Subcutaneous abdominal adipose tissue (tissue), 5 donors: ENCODE measurements around the gene IFI30.

Source experiments
- H3K27ac ChIP-seq: one replicate; pipeline ENCODE4 v1.7.0; 2013; ENCODE audit warnings: low read depth, mild to moderate bottlenecking, inconsistent platforms, low read length, moderate library complexity
- H3K27me3 ChIP-seq, 5 donors: one replicate each; pipeline ENCODE4 v1.7.0; 2013; ENCODE audit warnings: low read length in 5 of 5, inconsistent platforms in 1 of 5; ENCODE audit not compliant: control insufficient read depth in 5 of 5, insufficient read depth in 4 of 5
- H3K36me3 ChIP-seq, 5 donors: one replicate each; pipeline ENCODE4 v1.7.0; 2013; ENCODE audit warnings: low read length in 5 of 5; ENCODE audit not compliant: control insufficient read depth in 5 of 5, insufficient read depth in 5 of 5
- H3K4me1 ChIP-seq, 5 donors: one replicate each; pipeline ENCODE4 v1.7.0; 2013; ENCODE audit warnings: low read length in 5 of 5, mild to moderate bottlenecking in 3 of 5, moderate library complexity in 1 of 5; ENCODE audit not compliant: control insufficient read depth in 5 of 5, insufficient read depth in 5 of 5
- H3K4me3 ChIP-seq, 5 donors: one replicate each; pipeline ENCODE4 v1.7.0; 2013; ENCODE audit warnings: low read length in 5 of 5, low read depth in 1 of 5
- H3K9ac ChIP-seq, 5 donors: one replicate each; pipeline ENCODE4 v1.7.0; 2013; ENCODE audit warnings: low read length in 5 of 5, mild to moderate bottlenecking in 4 of 5, moderate library complexity in 3 of 5
- H3K9me3 ChIP-seq, 5 donors: one replicate each; pipeline ENCODE4 v1.7.0; 2013; ENCODE audit warnings: low read length in 5 of 5; ENCODE audit not compliant: control insufficient read depth in 5 of 5
- donor health status: healthy.
- donor health status: healthy.
- donor health status: healthy.
- donor health status: healthy.
- donor health status: healthy.

The IFI30 gene

DNA sequence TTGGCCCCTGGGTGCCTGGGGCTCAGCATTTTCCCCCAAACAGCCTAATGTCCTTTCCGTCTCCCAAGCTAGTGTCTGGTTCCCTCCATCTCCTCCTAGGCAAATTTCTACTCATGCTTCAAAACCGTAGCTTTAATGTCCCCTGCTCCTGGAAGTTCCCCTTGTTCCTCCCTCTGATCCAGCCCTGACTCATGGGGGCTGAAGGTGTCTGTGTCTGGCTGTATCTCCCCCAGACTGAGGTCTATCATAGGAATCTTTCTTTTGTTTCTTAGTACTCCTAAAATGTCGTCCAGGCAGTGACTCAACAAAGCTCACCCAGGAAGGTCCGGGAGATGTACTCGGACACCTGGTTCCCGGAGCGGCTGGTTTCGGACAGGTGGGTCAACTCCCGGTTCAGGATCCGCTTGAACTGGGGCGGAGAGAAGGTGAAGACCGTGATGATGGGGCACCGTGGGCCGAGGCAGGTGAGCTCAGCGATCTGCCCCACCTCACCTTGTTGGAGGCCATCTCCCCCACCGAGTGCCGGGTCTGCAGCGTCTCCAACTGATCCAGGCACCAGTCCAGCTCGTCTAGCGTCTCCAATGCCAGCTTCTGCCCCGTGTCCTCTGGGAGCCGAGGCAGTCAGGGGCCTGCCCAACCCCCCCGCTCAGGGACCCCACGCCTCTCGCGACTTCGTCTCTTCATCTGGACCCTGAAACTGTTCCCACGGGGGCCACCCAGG lies 46.5 kb downstream of the IFI30 start:
- no peaks in the 10 kb centered on the region for H3K9me3 ChIP-seq
- H3K27me3 ChIP-seq = peaks cover 2 to 23% (median 15%) of the 10 kb centered on the region in 5 donors
- H3K4me1 ChIP-seq = peaks cover 0 to 14% (median 12%) of the 10 kb centered on the region in 5 donors

DNA sequence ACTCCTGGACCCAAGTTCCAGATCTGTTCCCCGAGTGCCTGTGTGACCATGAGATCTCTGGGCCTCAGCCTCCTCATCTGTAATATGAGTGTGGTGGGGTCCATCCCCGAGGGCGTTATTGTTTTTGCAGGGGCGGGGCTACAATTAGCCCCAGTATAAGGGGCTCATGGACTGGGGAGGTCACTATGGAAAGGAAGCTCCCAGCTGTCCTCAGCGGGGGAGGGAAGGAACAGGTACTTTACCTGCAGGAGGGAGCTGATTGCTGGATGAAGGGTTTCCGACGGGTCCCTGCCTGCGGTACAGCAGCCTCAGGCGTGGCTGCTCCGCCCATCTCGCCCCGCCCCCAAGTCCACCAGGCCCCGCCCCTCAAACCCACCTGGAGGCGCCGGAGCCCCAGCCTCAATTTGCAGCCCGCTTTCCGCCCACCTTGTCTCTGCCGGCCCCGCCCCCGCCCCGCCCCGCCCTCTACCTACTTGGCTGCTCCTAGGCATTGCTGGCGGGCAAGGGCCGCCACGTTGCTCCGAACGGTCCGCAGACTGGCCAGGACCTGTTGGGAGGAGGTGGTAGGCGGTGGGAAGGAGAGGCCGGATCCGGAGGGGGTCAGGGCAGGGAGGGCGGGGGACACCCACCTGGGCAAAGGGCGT lies 47.1 kb downstream of the IFI30 start:
- Histone ChIP-seq H3K4me1 (peaks cover 0 to 21% (median 18%) of the 10 kb centered on the region in 5 donors), H3K27me3 (peaks cover 9 to 30% (median 22%) of the 10 kb centered on the region in 5 donors), H3K9me3 (no peaks in the 10 kb centered on the region)

More for the DNA sequence above, 46.5 kb downstream of the IFI30 start:
- Histone ChIP-seq H3K9ac (no peak overlapping the region), H3K4me3 (no peak overlapping the region), H3K27ac (no peak overlapping the region), H3K36me3 (no peaks in the 10 kb centered on the region)

DNA sequence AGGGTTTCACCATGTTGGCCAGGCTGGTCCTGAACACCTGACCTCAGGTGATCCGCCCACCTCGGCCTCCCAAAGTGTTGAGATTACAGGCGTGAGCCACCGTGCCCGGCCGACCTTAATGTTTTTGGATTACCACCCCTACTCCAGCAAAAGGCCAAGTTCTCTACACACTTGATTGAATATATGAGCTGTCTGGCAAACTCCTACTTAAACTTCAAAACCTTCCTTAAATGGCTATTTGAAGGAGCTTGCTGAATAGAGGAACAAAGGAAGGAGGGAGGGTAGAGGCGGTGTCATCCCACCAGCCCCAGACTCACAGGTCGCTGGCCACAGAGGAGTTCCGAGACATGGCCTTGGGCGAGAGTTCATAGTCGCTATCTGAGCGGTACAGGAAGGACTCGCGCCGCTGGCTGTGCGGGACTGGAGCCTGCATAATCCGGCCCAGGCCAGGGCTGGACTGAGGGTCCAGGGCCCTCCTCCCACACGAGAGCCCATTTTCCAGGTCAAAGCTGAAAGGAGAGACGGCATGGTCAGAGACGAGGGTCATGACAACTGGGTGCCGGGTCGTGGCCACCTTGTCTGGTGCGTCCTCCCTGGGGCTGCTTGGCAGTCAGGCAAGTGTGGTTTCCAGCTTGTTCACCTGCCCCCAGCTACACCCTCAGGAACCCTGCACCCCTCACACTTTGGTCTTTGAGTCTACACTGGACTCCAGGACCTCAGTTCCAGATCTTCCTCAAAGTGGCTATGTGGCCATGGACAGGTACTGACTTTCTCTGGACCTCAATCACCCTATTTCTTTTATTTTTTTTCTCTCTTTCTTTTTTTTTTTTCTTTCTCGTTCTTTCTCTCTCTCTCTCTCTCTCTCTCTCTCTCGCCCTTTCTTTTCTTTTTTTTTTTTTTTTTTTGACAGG lies 48.5 kb downstream of the IFI30 start:
- Histone ChIP-seq H3K27ac (no peak overlapping the region), H3K4me1 (peaks cover 0 to 24% (median 22%) of the 10 kb centered on the region in 5 donors), H3K9me3 (no peaks in the 10 kb centered on the region), H3K9ac (no peak overlapping the region), H3K27me3 (peaks cover 17 to 40% (median 31%) of the 10 kb centered on the region in 5 donors), H3K36me3 (no peaks in the 10 kb centered on the region), H3K4me3 (no peak overlapping the region)

More for the DNA sequence above, 47.1 kb downstream of the IFI30 start:
- H3K9ac ChIP-seq = no peak overlapping the region
- no peak overlapping the region for H3K27ac ChIP-seq
- no peak overlapping the region for H3K4me3 ChIP-seq
- H3K36me3 ChIP-seq = no peaks in the 10 kb centered on the region

DNA sequence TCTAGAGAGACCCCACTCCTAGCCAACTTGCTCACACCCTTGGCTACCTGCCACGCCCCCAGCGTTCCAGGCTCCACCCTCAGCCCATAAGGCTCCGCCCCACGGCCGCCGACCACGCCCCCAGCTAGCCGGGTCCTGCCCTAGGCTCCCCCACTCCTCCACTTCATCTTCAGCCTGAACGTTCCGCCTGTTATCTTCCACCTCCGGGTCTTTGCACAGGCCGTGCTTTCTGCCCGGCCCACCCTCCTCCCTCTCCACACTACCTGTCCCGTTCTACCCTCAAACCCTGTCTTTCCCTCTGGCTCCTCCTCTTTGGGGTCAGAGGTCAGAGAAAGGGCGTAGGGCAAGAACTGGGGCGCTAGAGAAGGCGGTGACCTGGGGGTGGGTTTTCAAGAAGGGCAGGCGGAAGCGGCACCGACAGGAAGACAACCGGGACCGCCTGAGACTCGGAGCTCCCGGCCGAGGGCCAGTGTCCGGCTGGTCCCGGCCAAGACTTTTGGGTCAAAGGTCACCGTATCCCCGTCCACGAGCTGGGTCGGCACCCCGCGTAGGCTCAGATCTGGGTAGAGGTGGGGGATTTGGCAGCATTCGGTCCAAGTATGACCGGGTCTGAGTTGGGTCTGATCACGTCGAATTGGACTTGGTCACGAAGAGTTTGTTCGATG lies 50.4 kb downstream of the IFI30 start:
- Histone ChIP-seq H3K9me3 (no peaks in the 10 kb centered on the region), H3K27me3 (peaks cover 26 to 50% (median 40%) of the 10 kb centered on the region in 5 donors), H3K36me3 (no peaks in the 10 kb centered on the region), H3K27ac (no peak overlapping the region), H3K9ac (peak overlapping the region; percentile 40 to 87 (median 57)), H3K4me1 (peaks cover 0 to 24% (median 22%) of the 10 kb centered on the region in 5 donors), H3K4me3 (peak overlapping the region; percentile 54 to 68 (median 63))

DNA sequence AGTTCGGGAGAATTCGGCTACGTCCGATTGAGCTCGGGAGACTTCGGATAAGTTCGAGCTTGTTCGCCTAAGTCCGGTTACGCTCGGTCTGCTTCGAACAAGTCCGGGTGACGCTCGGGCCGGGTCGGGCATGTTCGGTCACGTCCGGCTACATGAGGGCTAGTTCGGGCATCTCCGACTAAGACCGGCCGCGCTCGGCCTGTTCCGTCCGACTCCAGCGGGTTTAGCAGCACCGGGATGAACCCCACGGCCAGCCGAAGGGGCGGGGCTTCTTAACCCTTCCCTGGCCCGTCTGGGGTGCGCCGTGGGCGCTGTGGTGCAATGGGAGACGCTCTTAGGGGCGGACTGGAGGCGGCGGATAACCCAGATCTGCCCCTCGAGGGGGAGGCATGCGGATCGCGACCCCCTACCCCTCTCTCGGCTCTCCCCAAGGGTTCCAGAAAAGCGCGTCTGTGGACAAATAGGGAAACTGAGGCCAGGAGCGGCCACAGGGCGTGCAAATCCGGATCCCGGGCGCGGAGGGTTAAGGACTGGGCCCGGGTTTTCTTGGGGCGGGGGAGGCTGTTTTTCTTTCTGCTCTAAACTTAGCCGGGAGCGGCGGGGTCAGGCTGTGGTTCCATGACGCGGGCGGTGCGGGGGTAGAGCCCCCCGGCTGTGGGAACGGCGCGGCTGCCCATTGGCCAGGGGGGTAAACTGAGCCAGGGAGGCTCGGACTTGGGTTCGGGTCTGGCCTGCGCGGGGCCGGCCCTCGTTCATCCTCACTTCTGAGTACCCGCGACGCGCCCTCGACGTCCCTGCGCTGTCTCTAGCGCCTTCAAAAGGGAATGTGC lies 51.1 kb downstream of the IFI30 start:
- H3K9ac ChIP-seq = peak overlapping the region in 4 of 5 donors; percentile 56 to 87 (median 74)
- H3K27ac ChIP-seq = no peak overlapping the region
- H3K36me3 ChIP-seq = no peaks in the 10 kb centered on the region
- no peaks in the 10 kb centered on the region for H3K9me3 ChIP-seq
- H3K4me3 ChIP-seq = peak overlapping the region; percentile 54 to 68 (median 63)
- peaks cover 0 to 24% (median 22%) of the 10 kb centered on the region in 5 donors for H3K4me1 ChIP-seq
- H3K27me3 ChIP-seq = peaks cover 26 to 53% (median 42%) of the 10 kb centered on the region in 5 donors

DNA sequence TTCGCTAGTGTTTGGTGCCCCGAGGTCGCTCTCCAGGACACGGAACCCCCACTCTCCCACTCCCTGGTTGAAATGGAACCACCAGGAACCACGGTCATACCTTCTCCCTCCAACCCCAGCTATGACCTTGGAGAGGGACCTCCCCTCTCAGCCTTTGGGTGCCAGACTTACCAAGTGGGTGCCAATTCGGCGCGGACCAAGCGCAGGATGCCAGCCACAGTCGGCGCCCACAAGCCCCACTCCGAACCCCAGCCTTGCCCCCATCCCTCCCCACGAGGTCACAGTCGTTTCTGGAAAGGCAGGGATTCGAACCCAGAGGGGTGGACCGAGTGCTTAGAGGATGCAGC lies 51.7 kb downstream of the IFI30 start:
- Histone ChIP-seq H3K4me3 (peak overlapping the region in 1 of 5 donors; percentile 14), H3K9ac (peak overlapping the region in 3 of 5 donors; percentile 46 to 77 (median 72)), H3K4me1 (peaks cover 0 to 24% (median 22%) of the 10 kb centered on the region in 5 donors), H3K9me3 (no peaks in the 10 kb centered on the region), H3K27me3 (peaks cover 26 to 51% (median 40%) of the 10 kb centered on the region in 5 donors), H3K27ac (no peak overlapping the region), H3K36me3 (no peaks in the 10 kb centered on the region)

DNA sequence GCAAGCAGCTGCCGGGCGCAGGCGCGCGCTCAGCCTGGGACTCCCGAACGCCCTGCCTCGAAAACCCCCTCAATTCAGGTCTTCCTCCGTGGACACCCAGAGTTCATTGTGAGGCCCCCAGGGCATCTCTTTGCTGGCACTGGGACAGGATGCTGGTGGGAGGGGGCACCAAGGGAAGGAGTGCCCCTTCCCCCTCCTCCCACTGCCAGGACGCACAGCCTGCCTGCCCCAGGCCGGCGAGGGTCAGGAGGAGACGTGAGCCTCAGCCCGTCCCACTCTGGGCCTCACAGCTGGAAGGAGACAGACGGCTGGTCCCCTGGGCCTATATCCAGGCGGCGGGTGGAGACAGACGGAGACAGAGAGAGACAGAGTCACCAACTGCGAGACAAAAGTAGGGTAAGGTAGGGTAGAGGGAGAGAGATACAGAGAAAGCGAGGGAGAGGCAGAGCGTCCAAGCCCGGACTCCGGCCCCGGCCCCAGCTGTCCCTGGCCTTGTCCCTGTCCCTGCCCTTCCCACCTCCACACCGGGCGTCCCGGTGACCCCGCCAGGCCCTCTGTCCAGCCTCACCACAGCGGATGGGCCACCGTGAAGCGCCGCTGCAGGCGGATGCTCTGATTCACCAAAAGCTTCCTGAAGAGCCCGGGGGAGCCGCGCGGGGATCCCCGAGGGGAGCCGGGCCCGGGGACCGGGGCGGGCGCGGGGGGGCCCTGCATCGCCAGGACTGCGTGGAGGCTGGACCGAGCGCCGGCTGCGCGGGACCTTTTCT lies 52.3 kb downstream of the IFI30 start, which contains the start of gene PDE4C:
Gene PDE4C, minus strand, starts transcription at position 737 of the 767 bp plus-strand sequence. Its CDS starts 23 bp downstream, at position 714.
- Histone ChIP-seq H3K9me3 (no peaks in the 10 kb centered on the region), H3K9ac (peak within 1 kb of the TSS in 3 of 5 donors; percentile 46 to 72 (median 51)), H3K4me3 (peak within 1 kb of the TSS in 1 of 5 donors; percentile 14), H3K4me1 (peaks cover 0 to 24% (median 22%) of the 10 kb centered on the region in 5 donors), H3K27ac (no peak within 1 kb of the TSS), H3K36me3 (no peaks in the 10 kb centered on the region), H3K27me3 (peaks cover 26 to 51% (median 43%) of the 10 kb centered on the region in 5 donors)

DNA sequence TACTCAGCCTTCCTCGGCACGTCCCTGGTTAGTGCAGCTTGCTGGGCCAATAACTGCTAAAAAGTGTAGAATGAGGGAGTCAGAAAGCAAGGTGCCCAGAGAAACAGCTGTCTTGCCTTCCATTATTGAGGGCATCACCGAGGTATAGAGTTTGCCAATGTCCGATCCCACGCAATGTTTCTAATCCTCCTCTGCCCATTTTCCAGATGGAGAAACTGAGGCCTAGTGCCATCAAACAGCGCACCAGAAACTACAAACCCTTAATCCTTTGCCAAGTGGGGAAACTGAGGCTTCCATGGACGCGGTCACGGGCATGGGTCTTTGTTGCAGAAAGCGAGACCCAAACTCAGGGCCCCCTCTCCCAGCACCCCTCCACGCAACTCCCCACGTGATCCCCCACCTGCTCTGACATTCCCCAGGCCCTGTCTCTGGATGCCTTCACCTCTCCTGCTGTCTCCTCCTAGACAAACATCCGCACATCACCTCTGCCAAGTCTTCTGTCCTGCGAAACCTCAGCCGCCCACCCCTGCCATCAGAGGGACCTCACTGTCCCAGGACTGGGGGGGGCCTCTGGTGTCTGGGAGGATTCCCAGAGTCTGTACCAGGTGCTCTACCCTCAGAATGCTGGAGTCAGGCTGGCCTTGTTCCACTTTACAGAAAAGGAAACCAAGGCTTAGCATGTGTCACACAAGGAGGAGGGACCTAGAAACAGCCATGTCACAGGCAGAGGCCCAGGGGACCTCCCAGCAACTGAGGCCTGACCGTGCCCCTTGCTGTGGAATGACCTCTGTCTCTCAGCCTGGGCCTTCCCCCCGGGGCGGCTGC lies 53.6 kb downstream of the IFI30 start:
- peaks cover 0 to 2% (median 0%) of the 10 kb centered on the region in 5 donors for H3K9me3 ChIP-seq
- H3K27me3 ChIP-seq = peaks cover 26 to 47% (median 45%) of the 10 kb centered on the region in 5 donors
- H3K9ac ChIP-seq = peak overlapping the region in 1 of 5 donors; percentile 37
- no peak overlapping the region for H3K27ac ChIP-seq
- peaks cover 0 to 32% (median 22%) of the 10 kb centered on the region in 5 donors for H3K4me1 ChIP-seq
- H3K4me3 ChIP-seq = no peak overlapping the region
- H3K36me3 ChIP-seq = no peaks in the 10 kb centered on the region
